Measurements from ENCODE around the gene ERC2.
"Not testable (repeated sequence)": the region's sequence is repeated elsewhere in the genome, so short reads cannot be mapped to it uniquely, and the experiment has no call there.

Gene ERC2

GRCh38 chr3:56075089-56075488 is 393.2 kb downstream of the ERC2 start:
- TF ChIP-seq CTCF (IDR thresholded peaks at IDR 0.05) = no peak
- TF ChIP-seq ZFX (IDR thresholded peaks at IDR 0.05; ENCODE audit: borderline replicate concordance) = no peak
- H3K27ac ChIP-seq = no peak overlapping the region

GRCh38 chr3:56069766-56070165 is 398.5 kb downstream of the ERC2 start:
- TF ChIP-seq ZFX (IDR thresholded peaks at IDR 0.05; ENCODE audit: borderline replicate concordance) (no peak), CTCF (IDR thresholded peaks at IDR 0.05) (no peak)
- no peak overlapping the region for H3K27ac ChIP-seq

GRCh38 chr3:56066405-56066804 is 401.9 kb downstream of the ERC2 start:
- H3K27ac ChIP-seq = not testable (repeated sequence)

GRCh38 chr3:56064684-56065083 is 403.6 kb downstream of the ERC2 start:
- TF ChIP-seq CTCF (IDR thresholded peaks at IDR 0.05) (no peak), ZFX (IDR thresholded peaks at IDR 0.05; ENCODE audit: borderline replicate concordance) (no peak)
- H3K27ac ChIP-seq = peak overlapping the region; percentile 91

GRCh38 chr3:56061279-56061626 is 407.0 kb downstream of the ERC2 start:
- peak overlapping the region; percentile 81 for H3K27ac ChIP-seq
- TF ChIP-seq CTCF (IDR thresholded peaks at IDR 0.05) (no peak), ZFX (IDR thresholded peaks at IDR 0.05; ENCODE audit: borderline replicate concordance) (no peak)

- H3K27ac ChIP-seq = peak overlapping the region; percentile 81
- TF ChIP-seq ZFX (IDR thresholded peaks at IDR 0.05; ENCODE audit: borderline replicate concordance) (no peak), CTCF (IDR thresholded peaks at IDR 0.05) (no peak)
These were observed 407.6 kb downstream of the ERC2 start for GRCh38 chr3:56060521-56061278.

- H3K27ac ChIP-seq = peak overlapping the region; percentile 81
- TF ChIP-seq ZFX (IDR thresholded peaks at IDR 0.05; ENCODE audit: borderline replicate concordance) (no peak), CTCF (IDR thresholded peaks at IDR 0.05) (0 out of 2 replicates have a peak, but pooled peaks have one; percentile 14)
These were observed 408.5 kb downstream of the ERC2 start for GRCh38 chr3:56059731-56060130.

GRCh38 chr3:56055951-56056350 is 412.3 kb downstream of the ERC2 start:
- no peak overlapping the region for H3K27ac ChIP-seq
- no peak for TF ChIP-seq CTCF (IDR thresholded peaks at IDR 0.05)
- TF ChIP-seq ZFX (IDR thresholded peaks at IDR 0.05; ENCODE audit: borderline replicate concordance) = no peak

All from 22Rv1 (cell line).